ENCODE results near the gene GNG5. TPM values are rescaled to one million over a fixed set of nuclear protein-coding genes. Genes with fewer than 3 reads are reported as not detected.

Gene GNG5
- total and polyA plus RNA-seq, 2 experiments from 2014 or later, result 71.5 to 674 TPM

- Histone ChIP-seq H3K4me3 (no peak overlapping the region), H3K27me3 (ENCODE audit: insufficient read depth) (peaks cover 23% of the 10 kb centered on the region), H2AFZ (no peak overlapping the region), H3K36me3 (ENCODE audit: insufficient read depth) (no peaks in the 10 kb centered on the region), H4K20me1 (replicated peaks; ENCODE audit: insufficient read depth) (no peaks in the 10 kb centered on the region), H3K4me1 (ENCODE audit: insufficient read depth) (no peaks in the 10 kb centered on the region), H3K27ac (ENCODE audit: low read depth) (no peak overlapping the region), H3K9me2 (ENCODE audit: insufficient read depth) (no peaks in the 10 kb centered on the region), H3K79me2 (replicated peaks; ENCODE audit: insufficient read depth) (no peaks in the 10 kb centered on the region), H3F3A (replicated peaks; ENCODE audit: low read depth) (no peaks in the 10 kb centered on the region), H3K4me2 (no peak overlapping the region)
- Mint-ChIP-seq H3K36me3 (ENCODE audit: low read depth) (no peaks in the 10 kb centered on the region), H3K27me3 (ENCODE audit: insufficient read depth, low read depth, poor library complexity) (no peaks in the 10 kb centered on the region), H3K9me3 (no peaks in the 10 kb centered on the region), H3K4me3 (no peak overlapping the region), H3K4me1 (no peaks in the 10 kb centered on the region), H3K27ac (no peak overlapping the region)
- TF ChIP-seq NANOG (IDR thresholded peaks at IDR 0.05; ENCODE audit: borderline replicate concordance) (no peak), EZH2phosphoT487 (IDR thresholded peaks at IDR 0.05; ENCODE audit: unreplicated experiment) (no peak), ETS1 (IDR thresholded peaks at IDR 0.05) (no peak), STAT1 (IDR thresholded peaks at IDR 0.05; ENCODE audit: unreplicated experiment) (no peak), EZH2 (IDR thresholded peaks at IDR 0.05; ENCODE audit: low read depth, unreplicated experiment) (no peak), ZNF114 (CRISPR knock-in tag; IDR thresholded peaks at IDR 0.05) (no peak), CREB1 (CRISPR knock-in tag; IDR thresholded peaks at IDR 0.05; ENCODE audit: low read depth) (no peak), POLR2AphosphoS5 (IDR thresholded peaks at IDR 0.05; ENCODE audit: low read depth) (no peak), ZNF331 (CRISPR knock-in tag; IDR thresholded peaks at IDR 0.05; ENCODE audit: low read depth) (no peak), JUNB (IDR thresholded peaks at IDR 0.05; ENCODE audit: unreplicated experiment) (no peak), REST (IDR thresholded peaks at IDR 0.05; ENCODE audit: unreplicated experiment) (no peak), ZNF462 (CRISPR knock-in tag; IDR thresholded peaks at IDR 0.05) (no peak), CTCF (conservative IDR thresholded peaks at IDR 0.05; ENCODE audit: low read depth in 2 of 2) (no peak)
- DNase-seq (ENCODE audit: low spot score), result no peak
- ATAC-seq, result no peak
These were observed 39.1 kb downstream of the GNG5 start for GRCh38 chr1:84467298-84467697.

Measured in GM23338 (cell line).